GM12878 (cell line): ENCODE measurements around the gene IGSF11. TPM values are rescaled to one million over a fixed set of nuclear protein-coding genes. Genes with fewer than 3 reads are reported as not detected.

ENCODE experiments used
- ATAC-seq: fragments of 200-7000 bp; cut with Tn5 transposase; 3 replicates; pipeline ENCODE4 v1.9.1; 2020; ENCODE audit warnings: mild to moderate bottlenecking, moderate library complexity
- BruUV-seq: library from RNA; stranded (reverse); fragments of 400-500 nt; replicated peaks from 2 replicates; lab custom pipeline; 2021; lab: Mats Ljungman, UMichigan
- CTCF ChIA-PET: fragments of 300-600 bp; sonication (Branson Sonifier 250); formaldehyde crosslinking; extraction: SDS; loops from one replicate; lab custom pipeline; 2021; ENCODE audit warnings: inconsistent platforms; lab: Yijun Ruan, JAX
- POLR2A ChIA-PET: fragments of 350-600 bp; formaldehyde crosslinking; extraction: SDS; loops from one replicate; lab custom pipeline; 2021; ENCODE audit warnings: inconsistent platforms; lab: Charles Lee
- RAD21 ChIA-PET: fragments of 300-600 bp; sonication (Branson Sonifier 250); formaldehyde crosslinking; loops from one replicate; lab custom pipeline; 2023; ENCODE audit warnings: antibody characterized with exemption; ENCODE audit not compliant: unreplicated experiment; lab: Charles Lee
- SMC1A ChIA-PET: fragments of 300-600 bp; sonication (Branson Sonifier 250); formaldehyde crosslinking; loops from one replicate; lab custom pipeline; 2023; ENCODE audit not compliant: unreplicated experiment, uncharacterized antibody; lab: Charles Lee
- DNase-seq: peaks from one replicate; pipeline ENCODE4 v3.0.0-alpha.2; 2011; ENCODE audit warnings: low read depth, low spot score
- FAIRE-seq: peaks from 3 replicates; lab custom pipeline; 2011; peaks lifted over from hg19 to GRCh38; lab: Jason Lieb, UNC
- H2AFZ ChIP-seq: 2 replicates; pipeline ENCODE4 v1.6.0; 2011; ENCODE audit warnings: low read depth, low read length, control low read depth; ENCODE audit not compliant: control insufficient read depth
- H3K27ac ChIP-seq: 2 replicates; pipeline ENCODE4 v1.5.1; 2011; ENCODE audit warnings: control low read depth; ENCODE audit not compliant: control insufficient read depth, insufficient read depth
- H3K27me3 ChIP-seq, 2 experiments: replicated peaks in 1 of 2; 2 replicates each; pipeline versions ENCODE4 v1.6.0 to v1.6.1; 2011; ENCODE audit warnings: low read length in 1 of 2; ENCODE audit not compliant: control insufficient read depth in 2 of 2, insufficient read depth in 2 of 2
- H3K36me3 ChIP-seq, 2 experiments: 2 replicates each; pipeline ENCODE4 v1.5.1; 2011; ENCODE audit warnings: low read length in 1 of 2; ENCODE audit not compliant: control insufficient read depth in 2 of 2, insufficient read depth in 2 of 2
- H3K4me1 ChIP-seq: 2 replicates; pipeline ENCODE4 v1.6.1; 2011; ENCODE audit warnings: mild to moderate bottlenecking, low read length, moderate library complexity, mixed read lengths; ENCODE audit not compliant: control insufficient read depth, insufficient read depth
- H3K4me2 ChIP-seq: 2 replicates; pipeline ENCODE4 v1.6.0; 2011; ENCODE audit warnings: control low read depth; ENCODE audit not compliant: control insufficient read depth, insufficient read depth
- H3K4me3 ChIP-seq: fragments of 200-600 bp; sonication (generic); 2 replicates; pipeline ENCODE4 v1.5.1; 2016
- H3K79me2 ChIP-seq: 2 replicates; pipeline ENCODE4 v1.6.0; 2011; ENCODE audit warnings: low read length; ENCODE audit not compliant: control insufficient read depth, insufficient read depth
- H3K9ac ChIP-seq: 2 replicates; pipeline ENCODE4 v1.8.0; 2011; ENCODE audit warnings: low read length, control low read depth, mixed read lengths; ENCODE audit not compliant: control insufficient read depth, insufficient read depth
- H3K9me3 ChIP-seq: replicated peaks from 3 replicates; pipeline ENCODE4 v1.5.1; 2011; ENCODE audit warnings: mild to moderate bottlenecking, low read length; ENCODE audit not compliant: control insufficient read depth, insufficient read depth
- H4K20me1 ChIP-seq: 2 replicates; pipeline ENCODE4 v1.6.0; 2011; ENCODE audit not compliant: control insufficient read depth, insufficient read depth
- SUZ12 ChIP-seq: fragments of 200-600 bp; sonication (generic); IDR thresholded peaks from one replicate; pipeline ENCODE4 v1.6.1; 2018; ENCODE audit warnings: antibody characterized with exemption, mild to moderate bottlenecking; ENCODE audit not compliant: unreplicated experiment
- WGBS: methylation state at CpG from one replicate; pipeline ENCODE4 v1.1.6; 2016; ENCODE audit warnings: low lambda C conversion rate; ENCODE audit not compliant: insufficient replicate concordance, insufficient coverage; ENCODE audit errors: missing lambda C conversion rate; 5-methylcytosine and 5-hydroxymethylcytosine counted together
- in situ Hi-C: fragments of 300-500 bp; cut with MboI; formaldehyde crosslinking; loops from 9 replicates; pipeline ENCODE4 v1.14.3; 2018; ENCODE audit warnings: mixed read lengths
- intact Hi-C: fragments of 100-400 bp; cut with micrococcal nuclease; formaldehyde crosslinking; loops from one replicate; pipeline ENCODE4 v1.14.2; 2022; ENCODE audit not compliant: unreplicated experiment
- polyA plus RNA-seq, 11 experiments: library from polyadenylated mRNA; depleted of rRNA in 4 of 11; unstranded in 6 of 11; stranded (reverse) in 5 of 11; fragments of >200 nt; fragmentation: Nextera tagmentation in 4 of 11; fragmentation: Illumina TruSeq in 1 of 11; extraction: Ambion mirVana in 4 of 11; extraction: Trizol in 1 of 11; gene quantifications; 1 replicate in 1 of 11; 2 replicates in 10 of 11; pipeline versions ENCODE4 v1.2.1 to v1.2.3, GENCODE V29; 2011 to 2016; ENCODE audit warnings: inconsistent platforms in 2 of 11, missing spikeins in 2 of 11, low read depth in 1 of 11
- total RNA-seq, 4 experiments: library from RNA; depleted of rRNA in 3 of 4; stranded (reverse); fragments of >200 nt in 3 of 4; fragmentation: Illumina TruSeq in 1 of 4; extraction: Trizol in 1 of 4; gene quantifications; 2 replicates each; pipeline versions ENCODE4 v1.2.1 to v1.2.3, GENCODE V29; 2013 to 2021
- TF ChIP-seq, protein P1 (sequence below), 3 experiments: IDR thresholded peaks in 2 of 3; conservative IDR thresholded peaks in 1 of 3; 2 replicates each; pipeline ENCODE4 v1.5.1; 2011; ENCODE audit warnings: low read depth in 3 of 3, low read length in 3 of 3, mild to moderate bottlenecking in 3 of 3, control low read depth in 2 of 3, moderate library complexity in 2 of 3, inconsistent platforms in 1 of 3, mixed read lengths in 1 of 3; ENCODE audit not compliant: control insufficient read depth in 2 of 3, insufficient read depth in 1 of 3; ENCODE audit errors: extremely low read depth in 1 of 3

Gene IGSF11
- total and polyA plus RNA-seq, 10 of the 15 experiments (the other 5 are each of a cell fraction or from before 2014, with no cell fraction given) = 0.03 TPM; not detected in 9

DNA sequence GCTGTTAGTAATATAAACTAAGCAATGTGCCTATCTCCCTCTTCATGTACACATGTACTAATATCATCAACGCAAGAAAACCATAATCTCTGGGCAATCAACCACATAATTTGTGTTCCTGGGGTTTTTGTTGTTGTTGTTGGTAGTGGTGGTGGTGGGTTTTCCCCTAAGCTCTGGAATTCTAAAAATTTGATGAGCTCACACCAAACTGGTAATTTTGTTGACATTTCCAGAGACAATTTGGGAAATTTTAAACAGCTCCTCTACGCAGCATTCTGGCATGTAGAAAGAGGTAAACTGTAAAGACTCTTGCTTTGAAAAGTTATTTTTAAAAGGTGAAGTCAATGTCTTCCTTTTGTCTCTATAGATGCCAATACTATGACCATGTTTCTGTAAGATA, 126.7 kb downstream of the IGSF11 start (continued):
- TF ChIP-seq, protein P1, sequence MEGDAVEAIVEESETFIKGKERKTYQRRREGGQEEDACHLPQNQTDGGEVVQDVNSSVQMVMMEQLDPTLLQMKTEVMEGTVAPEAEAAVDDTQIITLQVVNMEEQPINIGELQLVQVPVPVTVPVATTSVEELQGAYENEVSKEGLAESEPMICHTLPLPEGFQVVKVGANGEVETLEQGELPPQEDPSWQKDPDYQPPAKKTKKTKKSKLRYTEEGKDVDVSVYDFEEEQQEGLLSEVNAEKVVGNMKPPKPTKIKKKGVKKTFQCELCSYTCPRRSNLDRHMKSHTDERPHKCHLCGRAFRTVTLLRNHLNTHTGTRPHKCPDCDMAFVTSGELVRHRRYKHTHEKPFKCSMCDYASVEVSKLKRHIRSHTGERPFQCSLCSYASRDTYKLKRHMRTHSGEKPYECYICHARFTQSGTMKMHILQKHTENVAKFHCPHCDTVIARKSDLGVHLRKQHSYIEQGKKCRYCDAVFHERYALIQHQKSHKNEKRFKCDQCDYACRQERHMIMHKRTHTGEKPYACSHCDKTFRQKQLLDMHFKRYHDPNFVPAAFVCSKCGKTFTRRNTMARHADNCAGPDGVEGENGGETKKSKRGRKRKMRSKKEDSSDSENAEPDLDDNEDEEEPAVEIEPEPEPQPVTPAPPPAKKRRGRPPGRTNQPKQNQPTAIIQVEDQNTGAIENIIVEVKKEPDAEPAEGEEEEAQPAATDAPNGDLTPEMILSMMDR (IDR thresholded peaks at IDR 0.05 in 2 of 3, conservative IDR thresholded peaks at IDR 0.05 in 1 of 3; ENCODE audit: control insufficient read depth in 2 of 3, extremely low read depth in 1 of 3, insufficient read depth in 1 of 3, low read depth in 3 of 3, low read length in 3 of 3) = no peak

GRCh38 chr3:118900737-118901525, 133.7 kb downstream of the IGSF11 start:
- no peak for TF ChIP-seq SUZ12
- DNase-seq (no peak), ATAC-seq (peak; percentile 31), FAIRE-seq (no peak)
- ChIA-PET RAD21 (no interaction called here), POLR2A (no interaction called here), CTCF (interaction anchor here (0.6 to 0.8 kb wide), 3 partner anchors 17 to 1553 kb away, joined by 3 to 4 read pairs (median 3); no protein-coding TSS in a partner anchor), SMC1A (interaction anchor here (0.6 to 0.8 kb wide), 2 partner anchors 17 to 32 kb away, joined by 3 read pairs; no protein-coding TSS in a partner anchor)
- no peak overlapping the region for H3K4me3 ChIP-seq
- no peak overlapping the region for H3K4me2 ChIP-seq
- in situ Hi-C loops (no loop called here), intact Hi-C loops (no loop called here)
- WGBS = 0% methylated on average over 4 of the region's 4 CpGs
- H3K27ac ChIP-seq = no peak overlapping the region
- H4K20me1 ChIP-seq = no peaks in the 10 kb centered on the region
- no TSS peak for BruUV-seq
- no peaks in the 10 kb centered on the region for H3K79me2 ChIP-seq
- no peak overlapping the region for H2AFZ ChIP-seq
- peaks cover 2% of the 10 kb centered on the region in 2 experiments; a peak in 1 of 4 replicates for H3K27me3 ChIP-seq
- no peaks in the 10 kb centered on the region for H3K36me3 ChIP-seq
- no peak overlapping the region for H3K9ac ChIP-seq
- H3K9me3 ChIP-seq = no peaks in the 10 kb centered on the region
- H3K4me1 ChIP-seq = no peaks in the 10 kb centered on the region
